CD4-positive, alpha-beta T cell treated with Interleukin-15 for 4 hours (primary cell): ENCODE measurements around the gene NGF.
"Not testable (repeated sequence)": the region's sequence is repeated elsewhere in the genome, so short reads cannot be mapped to it uniquely, and the experiment has no call there.

Source experiments
- DNase-seq: peaks from one replicate; pipeline ENCODE4 v3.0.0-alpha.2; 2020; ENCODE audit warnings: low spot score

Gene NGF

DNA sequence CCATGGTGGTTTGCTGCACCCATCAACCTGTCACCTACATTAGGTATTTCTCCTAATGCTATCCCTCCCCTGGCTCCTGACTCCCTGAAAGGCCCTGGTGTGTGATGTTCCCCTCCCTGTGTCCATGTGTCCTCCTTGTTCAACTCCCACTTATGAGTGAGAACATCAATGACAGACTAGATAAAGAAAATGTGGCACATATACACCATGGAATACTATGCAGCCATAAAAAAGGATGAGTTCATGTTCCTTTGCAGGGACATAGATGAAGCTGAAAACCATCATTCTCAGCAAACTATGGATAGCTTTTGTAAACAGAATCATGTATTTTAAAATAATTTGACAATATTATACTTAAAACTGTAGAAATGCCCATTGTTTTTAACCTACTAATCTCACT, 28.5 kb downstream of the NGF start:
- DNase-seq: not testable (repeated sequence)

GRCh38 chr1:115308969-115309368, 29.1 kb downstream of the NGF start:
- no peak for DNase-seq

DNA sequence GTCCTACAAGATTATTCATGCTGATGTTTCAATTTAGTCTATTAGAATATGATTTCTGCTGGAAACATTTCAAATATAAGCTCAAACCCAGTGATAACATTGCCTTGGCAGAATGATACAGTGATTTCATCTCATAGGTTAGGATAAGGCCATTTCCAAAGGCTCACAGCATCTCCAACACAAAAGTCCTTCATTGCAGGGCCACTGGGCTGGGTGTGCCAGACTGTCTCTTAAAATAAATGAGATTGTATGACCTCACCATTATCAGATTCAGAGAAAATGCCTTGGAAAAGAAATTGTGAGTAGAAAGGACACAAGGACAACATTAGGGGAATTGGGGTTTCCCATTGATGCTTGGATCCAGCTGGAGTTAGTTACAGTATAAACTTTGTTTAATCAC, 30.4 kb downstream of the NGF start:
- DNase-seq: no peak

DNA sequence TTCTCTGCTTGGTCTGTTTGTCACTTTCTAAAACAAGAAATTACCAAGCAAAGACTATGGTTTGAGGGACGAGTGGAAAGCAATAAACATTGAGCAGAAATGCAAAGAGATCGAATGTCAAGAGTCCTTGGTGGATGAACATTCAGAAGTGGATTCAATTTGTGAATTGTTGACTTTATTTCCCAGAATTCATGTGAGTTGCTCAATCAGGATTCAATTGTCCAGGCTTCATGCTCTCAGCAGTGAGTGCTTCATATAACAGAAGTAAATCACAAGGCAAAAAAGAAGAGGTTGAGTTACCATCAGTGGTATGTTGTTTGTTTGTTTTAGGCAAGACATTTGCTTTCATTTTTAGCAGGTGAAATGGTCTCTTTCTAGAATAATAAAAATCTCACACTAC, 31.9 kb downstream of the NGF start:
- no peak for DNase-seq

GRCh38 chr1:115303364-115303763, 34.7 kb downstream of the NGF start:
- DNase-seq: no peak

- DNase-seq: no peak
Observed at GRCh38 chr1:115302390-115302961, 35.6 kb downstream of the NGF start.

DNA sequence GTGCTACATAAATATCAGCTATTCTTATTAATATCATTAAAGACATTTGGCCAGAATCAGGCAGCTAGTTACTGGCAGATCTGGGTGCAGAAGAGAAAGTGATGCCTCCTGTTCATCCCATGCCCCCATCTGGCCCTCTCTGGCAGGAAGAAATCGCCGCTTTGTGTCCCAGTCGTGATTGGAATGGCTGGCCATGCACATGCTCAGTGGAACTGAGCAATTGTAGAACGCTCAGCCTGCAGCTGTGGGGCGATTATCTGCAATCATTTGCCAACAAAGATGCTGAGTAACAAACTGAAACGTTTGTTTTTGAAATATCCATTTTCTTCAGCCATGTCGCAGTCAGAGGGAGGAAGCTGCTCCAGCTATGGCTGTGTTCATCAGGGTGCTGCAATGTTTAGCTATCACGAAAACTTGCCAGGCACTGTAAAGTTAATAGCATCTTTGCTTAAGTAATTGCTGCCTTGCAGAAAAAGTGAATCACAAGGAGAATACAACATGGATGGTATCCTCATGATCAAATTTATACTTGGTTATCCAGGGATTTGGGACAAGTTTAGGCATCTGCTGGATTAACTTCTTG, 36.5 kb downstream of the NGF start:
- DNase-seq: no peak

- DNase-seq: no peak
Observed at GRCh38 chr1:115300087-115300876, 37.8 kb downstream of the NGF start.

- DNase-seq: no peak
Observed at GRCh38 chr1:115299266-115299665, 38.8 kb downstream of the NGF start.

GRCh38 chr1:115296981-115297380, 41.1 kb downstream of the NGF start:
- DNase-seq: no peak

DNA sequence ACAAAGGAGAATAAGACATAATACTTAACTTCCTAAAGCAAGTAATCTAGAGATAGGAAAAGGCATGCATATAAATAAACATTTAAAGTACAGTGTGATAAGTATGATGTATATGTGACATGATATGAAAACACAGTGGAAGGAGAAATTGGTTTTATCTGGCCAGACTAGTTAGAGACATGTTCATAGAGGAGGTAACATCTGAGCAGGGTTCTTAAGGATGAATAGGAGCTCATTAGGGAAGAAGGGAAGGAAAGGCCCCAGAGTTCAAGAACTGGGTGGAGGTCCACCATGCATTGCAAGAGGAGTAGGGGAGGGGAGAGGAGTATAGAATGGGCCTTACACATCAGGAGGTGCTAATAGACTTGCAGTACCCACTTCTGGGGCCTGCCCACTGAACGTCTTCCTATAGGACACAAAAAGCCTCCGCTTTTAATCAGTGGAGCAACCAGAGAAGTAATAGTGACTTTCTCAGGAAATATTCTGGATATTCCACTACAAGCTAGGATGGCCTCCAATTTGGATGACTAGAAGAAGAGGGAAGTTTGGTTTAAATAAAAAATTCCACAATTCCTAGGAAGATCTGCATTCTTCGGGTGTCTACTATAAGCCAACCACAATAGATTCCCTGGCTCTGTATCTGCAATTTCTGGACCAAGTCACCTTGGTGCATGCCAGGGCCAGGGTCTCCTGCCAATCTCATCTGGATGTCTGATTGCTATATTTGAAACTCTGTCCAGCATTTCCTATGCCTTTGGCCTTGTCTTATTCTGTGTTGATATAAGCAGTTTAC, 41.9 kb downstream of the NGF start:
- DNase-seq: no peak

- no peak for DNase-seq
Observed at GRCh38 chr1:115293899-115294298, 44.1 kb downstream of the NGF start.

DNA sequence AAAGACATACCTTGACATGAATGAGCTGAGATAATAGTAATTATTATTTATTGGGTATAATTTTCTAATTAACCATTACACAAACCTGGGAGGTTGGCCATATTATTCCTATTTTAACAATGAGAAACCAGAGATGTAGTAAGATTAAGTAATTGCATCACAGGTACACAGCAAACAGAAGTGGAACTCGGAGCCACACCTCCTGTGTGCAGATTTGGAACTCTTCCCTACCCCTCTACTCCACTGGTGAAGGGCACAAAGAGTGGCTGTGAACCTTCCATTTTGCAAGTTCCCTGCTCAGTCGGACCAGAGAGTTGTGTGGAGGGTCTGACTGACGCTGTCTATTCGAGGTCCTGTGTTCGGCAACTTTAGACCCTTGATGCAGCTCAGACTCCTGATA, 45.0 kb downstream of the NGF start:
- DNase-seq: no peak

DNA sequence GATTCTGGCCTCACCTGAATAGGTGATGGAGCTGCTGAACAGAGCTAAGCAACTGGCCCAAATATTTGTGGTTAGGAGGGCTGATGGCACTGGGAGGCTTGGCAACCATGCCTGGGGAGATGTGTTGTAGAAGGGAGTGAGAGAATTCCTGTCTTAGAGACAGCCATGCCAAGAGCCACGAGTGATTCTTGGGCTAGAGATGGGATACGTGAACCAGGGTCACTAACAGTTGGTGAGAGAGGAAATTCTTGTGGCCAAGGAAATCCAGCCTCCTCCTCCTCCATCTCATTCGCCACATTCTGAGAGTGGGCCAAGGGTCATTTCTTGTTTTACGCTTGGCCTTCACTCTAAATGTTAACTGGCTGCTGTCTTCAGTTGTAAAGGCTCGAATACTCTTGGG, 46.3 kb downstream of the NGF start:
- no peak for DNase-seq

DNA sequence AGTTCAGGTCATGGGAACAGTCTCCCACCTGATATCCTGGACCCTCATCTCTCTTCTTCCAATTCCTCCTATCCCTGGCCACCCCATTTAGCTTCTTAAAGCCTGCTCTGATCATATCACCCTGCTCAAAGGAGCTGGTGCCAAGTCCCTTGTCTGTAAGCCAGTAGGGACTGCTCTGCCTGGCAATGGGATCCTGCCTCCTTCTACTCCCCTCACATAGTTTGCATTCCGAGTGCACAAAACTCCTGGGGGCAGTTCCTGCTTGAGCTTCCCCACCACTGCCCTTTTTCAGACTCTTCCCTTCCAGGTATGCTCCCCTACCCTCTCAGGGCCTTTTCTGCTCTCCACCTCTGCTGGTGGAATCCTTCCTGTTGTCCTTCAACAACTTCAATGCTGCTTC, 48.1 kb downstream of the NGF start:
- no peak for DNase-seq

- no peak for DNase-seq
Observed at GRCh38 chr1:115288591-115289198, 49.4 kb downstream of the NGF start.

- DNase-seq: no peak
Observed at GRCh38 chr1:115286431-115287205, 51.4 kb downstream of the NGF start.

GRCh38 chr1:115284209-115284608, 53.8 kb downstream of the NGF start:
- no peak for DNase-seq

GRCh38 chr1:115283681-115284146, 54.3 kb downstream of the NGF start:
- DNase-seq: no peak

- no peak for DNase-seq
Observed at GRCh38 chr1:115283249-115283648, 54.8 kb downstream of the NGF start.

DNA sequence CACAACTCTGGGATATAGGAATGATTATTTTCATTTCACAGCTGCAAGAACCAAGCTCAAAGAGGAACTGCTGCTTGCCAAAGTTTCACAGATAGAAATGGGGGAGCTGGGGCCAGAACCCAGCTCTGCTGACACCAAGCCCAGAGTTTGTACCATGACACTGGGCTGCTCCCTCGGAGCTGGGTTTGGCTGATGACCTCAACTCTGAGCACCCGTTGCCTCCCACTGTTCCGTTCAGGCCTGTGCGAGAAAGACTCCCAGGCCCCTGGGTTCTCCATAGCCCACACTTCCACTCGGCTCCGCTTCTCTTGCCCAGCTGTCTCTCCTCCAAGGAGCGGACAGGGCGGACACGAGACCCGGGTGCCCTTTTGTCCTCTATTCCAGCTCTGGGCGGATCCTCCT, 55.2 kb downstream of the NGF start:
- DNase-seq: no peak
